Muscle of leg (tissue), 11 donors: ENCODE measurements around the gene RBMS1. TPM values are rescaled to one million over a fixed set of nuclear protein-coding genes. Genes with fewer than 3 reads are reported as not detected.

Experiments used
- DNase-seq: peaks from one replicate; pipeline ENCODE4 v3.0.0; 2013
- H3K27ac ChIP-seq: one replicate; pipeline ENCODE4 v1.5.1; 2013; ENCODE audit warnings: mild to moderate bottlenecking, low read length, control low read depth
- H3K27me3 ChIP-seq: one replicate; pipeline ENCODE4 v1.6.1; 2013; ENCODE audit warnings: low read length; ENCODE audit not compliant: control insufficient read depth, insufficient read depth
- H3K36me3 ChIP-seq: one replicate; pipeline ENCODE4 v1.6.1; 2013; ENCODE audit warnings: low read length; ENCODE audit not compliant: control insufficient read depth, insufficient read depth
- H3K4me1 ChIP-seq: one replicate; pipeline ENCODE4 v1.6.1; 2013; ENCODE audit warnings: low read length; ENCODE audit not compliant: control insufficient read depth, insufficient read depth
- H3K4me3 ChIP-seq: one replicate; pipeline ENCODE4 v1.5.1; 2013; ENCODE audit warnings: low read length, control low read depth
- H3K9me3 ChIP-seq: replicated peaks from 2 replicates; pipeline ENCODE4 v1.6.1; 2013; ENCODE audit warnings: low read depth, low read length; ENCODE audit not compliant: control insufficient read depth
- WGBS: methylation state at CpG from one replicate; pipeline ENCODE4 v1.1.5; 2013; ENCODE audit warnings: missing lambda C conversion rate; ENCODE audit not compliant: insufficient coverage; 5-methylcytosine and 5-hydroxymethylcytosine counted together
- polyA plus RNA-seq, 8 donors: library from polyadenylated mRNA; unstranded; fragments of 120-200 nt; gene quantifications; one replicate each; pipeline versions ENCODE4 v1.2.1 to v1.2.3, GENCODE V29; 2013; ENCODE audit warnings: inconsistent platforms in 1 of 8, low replicate concordance in 1 of 8; ENCODE audit not compliant: insufficient read length in 8 of 8, insufficient read depth in 1 of 8
- total RNA-seq: library from RNA; stranded (reverse); fragments of 120-200 nt; gene quantifications from one replicate; pipeline ENCODE4 v1.2.4, GENCODE V29; 2013

RBMS1 gene
- total and polyA plus RNA-seq, 9 donors: 41.4 to 71.7 (median 56.6) TPM

GRCh38 chr2:160226367-160226766 lies 267.2 kb downstream of the RBMS1 start:
- Histone ChIP-seq H3K9me3 (no peaks in the 10 kb centered on the region), H3K4me3 (no peak overlapping the region), H3K36me3 (no peaks in the 10 kb centered on the region), H3K27me3 (no peaks in the 10 kb centered on the region), H3K4me1 (peaks cover 23% of the 10 kb centered on the region), H3K27ac (no peak overlapping the region)
- DNase-seq: no peak
- 65% methylated on average over 4 of the region's 5 CpGs for WGBS

- Histone ChIP-seq H3K27ac (no peak overlapping the region), H3K4me1 (peaks cover 27% of the 10 kb centered on the region), H3K27me3 (no peaks in the 10 kb centered on the region), H3K4me3 (no peak overlapping the region), H3K9me3 (no peaks in the 10 kb centered on the region), H3K36me3 (no peaks in the 10 kb centered on the region)
- no peak for DNase-seq
- 100% methylated on average over 3 of the region's 4 CpGs for WGBS
Measured at GRCh38 chr2:160225722-160226121, 267.9 kb downstream of the RBMS1 start.

- Histone ChIP-seq H3K4me3 (no peak overlapping the region), H3K4me1 (peaks cover 32% of the 10 kb centered on the region), H3K9me3 (no peaks in the 10 kb centered on the region), H3K36me3 (no peaks in the 10 kb centered on the region), H3K27me3 (no peaks in the 10 kb centered on the region), H3K27ac (no peak overlapping the region)
- DNase-seq: no peak
- WGBS: no CpG with 5 or more reads among the region's 3 CpGs
Measured at GRCh38 chr2:160224507-160224906, 269.1 kb downstream of the RBMS1 start.

GRCh38 chr2:160224060-160224459 lies 269.5 kb downstream of the RBMS1 start:
- H3K27ac ChIP-seq: no peak overlapping the region
- H3K9me3 ChIP-seq: no peaks in the 10 kb centered on the region
- no peaks in the 10 kb centered on the region for H3K36me3 ChIP-seq
- no peak overlapping the region for H3K4me3 ChIP-seq
- no peak for DNase-seq
- WGBS: no CpG with 5 or more reads among the region's 3 CpGs
- H3K27me3 ChIP-seq: no peaks in the 10 kb centered on the region
- peaks cover 32% of the 10 kb centered on the region for H3K4me1 ChIP-seq

- no peaks in the 10 kb centered on the region for H3K27me3 ChIP-seq
- no peak overlapping the region for H3K27ac ChIP-seq
- no peaks in the 10 kb centered on the region for H3K9me3 ChIP-seq
- no peak overlapping the region for H3K4me3 ChIP-seq
- H3K36me3 ChIP-seq: no peaks in the 10 kb centered on the region
- WGBS: no CpG with 5 or more reads among the region's 3 CpGs
- no peak for DNase-seq
- peaks cover 32% of the 10 kb centered on the region for H3K4me1 ChIP-seq
Measured at GRCh38 chr2:160223560-160223959, 270.0 kb downstream of the RBMS1 start.

- 77% methylated on average over 5 of the region's 7 CpGs for WGBS
Measured at GRCh38 chr2:160222546-160223283, 270.9 kb downstream of the RBMS1 start.

More at GRCh38 chr2:160222546-160223283, 270.9 kb downstream of the RBMS1 start:
- Histone ChIP-seq H3K27ac (no peak overlapping the region), H3K9me3 (no peaks in the 10 kb centered on the region), H3K27me3 (no peaks in the 10 kb centered on the region), H3K4me3 (no peak overlapping the region), H3K36me3 (no peaks in the 10 kb centered on the region), H3K4me1 (peaks cover 32% of the 10 kb centered on the region)
- no peak for DNase-seq
